Measurements from ENCODE around the gene C8A.

DNA sequence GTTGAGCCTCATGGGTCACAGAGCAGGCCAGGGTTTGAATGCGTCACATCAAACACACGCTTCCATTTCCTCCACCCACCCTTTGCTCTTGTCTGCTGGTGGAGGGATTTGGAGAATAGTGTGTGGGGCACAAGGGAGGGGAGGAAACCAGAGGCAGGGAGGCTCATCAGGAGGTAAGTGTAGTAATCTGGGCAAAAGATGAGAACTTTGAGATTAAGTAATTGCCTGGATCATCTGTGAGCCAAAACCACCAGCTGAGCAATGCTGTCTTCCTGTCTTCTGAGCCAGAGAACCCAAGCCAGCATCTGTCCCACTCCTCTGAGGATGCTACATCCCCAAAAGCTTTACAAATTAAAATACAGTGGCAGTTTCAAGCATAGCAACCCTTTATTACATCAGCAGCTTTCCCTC, 66.0 kb downstream of the C8A start:
- TF ChIP-seq TAF1 (IDR thresholded peaks at IDR 0.05; ENCODE audit: borderline replicate concordance, insufficient read depth, low read length), result no peak
- no peak for TF ChIP-seq SIN3A (IDR thresholded peaks at IDR 0.05; ENCODE audit: borderline replicate concordance, insufficient read depth, low read length)

Measured in PFSK-1 (cell line).